Neutrophil (primary cell): ENCODE results near the gene TOB1.

Experiments used
- H3K27ac ChIP-seq: fragments of 200-600 bp; sonication (generic); 2 replicates; pipeline ENCODE4 v1.5.1; 2016; ENCODE audit warnings: mild to moderate bottlenecking, moderate library complexity
- H3K27me3 ChIP-seq: fragments of 200-600 bp; sonication (generic); 2 replicates; pipeline ENCODE4 v1.6.0; 2016; ENCODE audit warnings: mild to moderate bottlenecking
- H3K36me3 ChIP-seq: fragments of 200-600 bp; sonication (generic); 2 replicates; pipeline ENCODE4 v1.5.1; 2017
- H3K4me1 ChIP-seq, 2 experiments: fragments of 200-600 bp in 1 of 2; sonication (generic) in 1 of 2; 1 replicate in 1 of 2; 2 replicates in 1 of 2; pipeline versions ENCODE4 v1.5.1 to v1.6.1; 2013 to 2016; ENCODE audit warnings: low read depth in 1 of 2, low read length in 1 of 2, mild to moderate bottlenecking in 1 of 2, moderate library complexity in 1 of 2; ENCODE audit not compliant: control insufficient read depth in 1 of 2, insufficient read depth in 1 of 2
- H3K4me3 ChIP-seq, 2 experiments: fragments of 200-600 bp in 1 of 2; sonication (generic) in 1 of 2; 1 replicate in 1 of 2; 2 replicates in 1 of 2; pipeline ENCODE4 v1.5.1; 2013 to 2016; ENCODE audit warnings: low read depth in 1 of 2, low read length in 1 of 2, mild to moderate bottlenecking in 1 of 2, moderate library complexity in 1 of 2
- H3K9me3 ChIP-seq: fragments of 200-600 bp; sonication (generic); 2 replicates; pipeline ENCODE4 v1.5.1; 2016
- TF ChIP-seq, protein P1 (sequence below): fragments of 200-600 bp; sonication (generic); IDR thresholded peaks from 2 replicates; pipeline ENCODE4 v1.5.1; 2016; ENCODE audit warnings: antibody characterized with exemption

Gene TOB1

DNA sequence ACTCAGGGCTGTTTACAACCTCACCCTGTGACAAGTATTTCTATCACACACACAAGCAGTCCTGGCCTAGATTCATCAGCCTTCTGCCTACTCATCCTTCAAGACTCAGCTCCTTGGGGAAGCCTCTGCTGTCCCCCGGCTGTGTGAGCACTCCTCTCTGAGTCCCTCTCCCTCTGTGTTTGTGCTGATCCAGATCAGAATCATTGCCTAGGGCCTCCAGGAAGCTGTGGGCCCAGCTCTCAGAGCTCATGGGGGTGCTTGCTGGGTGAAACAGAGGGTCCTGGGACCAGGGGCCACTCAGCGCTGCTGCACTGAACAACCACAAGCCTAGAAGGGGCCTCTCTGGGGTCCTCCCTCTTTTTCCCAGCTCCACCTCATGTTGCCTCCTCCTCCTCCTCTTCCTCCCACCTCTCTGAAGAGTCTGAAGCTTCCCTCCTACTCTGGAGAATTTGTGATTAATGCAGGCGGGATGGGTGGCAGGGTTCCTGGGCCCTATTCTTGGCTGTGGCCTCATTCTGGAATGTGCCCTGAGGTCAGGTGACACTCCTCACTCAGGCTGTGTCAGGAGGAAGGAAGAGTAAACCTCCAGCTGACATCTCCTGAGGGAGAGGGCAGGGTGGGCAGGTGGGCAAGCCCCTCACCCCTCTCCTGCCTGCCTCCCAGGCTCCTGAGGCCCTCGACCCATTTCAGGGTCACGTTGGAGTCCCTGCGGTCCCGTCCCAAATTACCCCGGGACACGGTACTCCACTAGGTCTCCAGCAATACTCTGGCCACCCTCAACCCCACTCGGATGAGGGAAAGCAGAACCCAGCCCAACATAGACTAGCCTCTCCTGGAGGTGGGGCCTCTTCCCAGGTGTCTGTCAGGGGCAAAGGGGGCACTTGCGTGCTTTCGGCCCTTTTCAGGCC lies 20.7 kb downstream of the TOB1 start:
- no peaks in the 10 kb centered on the region for H3K36me3 ChIP-seq
- TF ChIP-seq, protein P1, sequence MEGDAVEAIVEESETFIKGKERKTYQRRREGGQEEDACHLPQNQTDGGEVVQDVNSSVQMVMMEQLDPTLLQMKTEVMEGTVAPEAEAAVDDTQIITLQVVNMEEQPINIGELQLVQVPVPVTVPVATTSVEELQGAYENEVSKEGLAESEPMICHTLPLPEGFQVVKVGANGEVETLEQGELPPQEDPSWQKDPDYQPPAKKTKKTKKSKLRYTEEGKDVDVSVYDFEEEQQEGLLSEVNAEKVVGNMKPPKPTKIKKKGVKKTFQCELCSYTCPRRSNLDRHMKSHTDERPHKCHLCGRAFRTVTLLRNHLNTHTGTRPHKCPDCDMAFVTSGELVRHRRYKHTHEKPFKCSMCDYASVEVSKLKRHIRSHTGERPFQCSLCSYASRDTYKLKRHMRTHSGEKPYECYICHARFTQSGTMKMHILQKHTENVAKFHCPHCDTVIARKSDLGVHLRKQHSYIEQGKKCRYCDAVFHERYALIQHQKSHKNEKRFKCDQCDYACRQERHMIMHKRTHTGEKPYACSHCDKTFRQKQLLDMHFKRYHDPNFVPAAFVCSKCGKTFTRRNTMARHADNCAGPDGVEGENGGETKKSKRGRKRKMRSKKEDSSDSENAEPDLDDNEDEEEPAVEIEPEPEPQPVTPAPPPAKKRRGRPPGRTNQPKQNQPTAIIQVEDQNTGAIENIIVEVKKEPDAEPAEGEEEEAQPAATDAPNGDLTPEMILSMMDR = no peak
- no peaks in the 10 kb centered on the region for H3K4me1 ChIP-seq
- H3K4me3 ChIP-seq = no peak overlapping the region
- H3K9me3 ChIP-seq = peaks cover 5% of the 10 kb centered on the region
- H3K27ac ChIP-seq = no peak overlapping the region
- H3K27me3 ChIP-seq = no peaks in the 10 kb centered on the region

DNA sequence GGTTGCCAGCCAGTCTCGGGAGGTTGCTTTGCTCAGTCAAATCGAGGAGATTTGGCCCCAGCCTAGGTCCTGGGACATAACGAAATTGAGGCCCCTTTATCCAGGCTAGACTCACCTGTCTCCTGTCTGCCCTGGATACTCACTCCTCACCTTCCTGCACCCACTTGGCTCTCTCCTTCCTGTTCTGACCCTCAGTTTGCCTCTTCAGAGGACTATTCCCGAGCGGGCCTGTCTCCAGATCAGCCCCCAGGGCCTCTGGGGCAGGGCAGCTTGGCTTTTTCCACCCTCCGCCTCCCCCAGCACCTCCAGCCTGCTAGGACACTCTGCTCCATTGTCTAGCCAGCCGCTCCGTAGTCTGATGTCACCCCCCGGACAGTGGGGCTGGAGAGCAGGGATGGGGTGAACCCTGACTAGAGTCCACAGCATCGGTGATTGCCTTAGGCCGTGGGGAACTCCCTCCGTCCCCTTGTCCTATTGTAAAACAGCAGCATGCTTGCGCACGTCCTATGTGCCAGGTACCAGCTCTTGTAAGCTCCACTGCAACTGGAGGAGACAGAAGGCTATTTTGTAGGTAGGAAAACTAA lies 21.9 kb downstream of the TOB1 start:
- H3K27ac ChIP-seq = no peak overlapping the region
- H3K4me3 ChIP-seq = no peak overlapping the region
- peaks cover 5% of the 10 kb centered on the region for H3K9me3 ChIP-seq
- no peaks in the 10 kb centered on the region for H3K27me3 ChIP-seq
- H3K36me3 ChIP-seq = no peaks in the 10 kb centered on the region
- no peaks in the 10 kb centered on the region for H3K4me1 ChIP-seq
- TF ChIP-seq, protein P1 = no peak

DNA sequence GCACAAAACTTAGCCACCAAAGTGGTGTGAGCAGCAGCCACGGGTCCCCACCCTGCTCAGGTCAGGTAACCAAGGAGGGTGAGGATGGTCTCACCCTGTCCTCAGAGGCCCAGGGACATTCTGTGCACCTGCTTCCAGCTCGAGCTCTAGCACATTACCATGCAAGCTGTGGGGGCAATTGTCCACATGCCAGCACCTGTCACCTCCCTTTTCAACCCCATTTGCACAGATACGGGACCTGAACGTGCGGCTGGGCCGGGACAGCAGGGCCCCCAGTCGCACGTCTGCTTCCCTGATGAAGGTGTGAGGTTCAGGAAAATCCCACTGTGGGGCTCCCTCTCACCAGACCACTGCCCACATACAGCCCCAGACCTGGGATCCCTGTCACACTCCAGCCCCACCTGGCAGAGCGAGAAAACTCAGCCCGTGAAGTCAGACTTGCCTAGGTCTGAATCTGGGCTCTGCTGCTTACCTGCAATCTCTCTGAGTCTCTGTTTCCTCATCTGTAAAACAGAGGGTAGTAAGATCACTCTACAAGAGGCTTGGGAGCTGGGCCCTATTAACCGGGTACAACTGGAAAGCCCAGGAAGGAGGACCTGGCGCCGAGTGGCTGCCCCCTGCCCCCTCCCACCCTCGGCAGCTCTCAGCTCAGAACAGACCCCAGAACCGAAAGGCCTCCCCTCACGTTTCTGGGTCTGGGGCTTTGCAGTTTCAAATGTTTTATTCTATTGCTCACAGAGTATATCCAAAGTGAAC lies 22.8 kb downstream of the TOB1 start:
- Histone ChIP-seq H3K36me3 (no peaks in the 10 kb centered on the region), H3K4me3 (no peak overlapping the region), H3K27me3 (no peaks in the 10 kb centered on the region), H3K4me1 (no peaks in the 10 kb centered on the region), H3K9me3 (no peaks in the 10 kb centered on the region), H3K27ac (no peak overlapping the region)
- TF ChIP-seq, protein P1 = no peak

GRCh38 chr17:50842506-50843149 lies 23.5 kb downstream of the TOB1 start:
- Histone ChIP-seq H3K4me3 (no peak overlapping the region), H3K36me3 (no peaks in the 10 kb centered on the region), H3K27me3 (no peaks in the 10 kb centered on the region), H3K4me1 (no peaks in the 10 kb centered on the region), H3K27ac (no peak overlapping the region), H3K9me3 (no peaks in the 10 kb centered on the region)
- TF ChIP-seq, protein P1 = no peak

GRCh38 chr17:50841949-50842354 lies 24.2 kb downstream of the TOB1 start:
- H3K4me3 ChIP-seq = no peak overlapping the region
- H3K36me3 ChIP-seq = no peaks in the 10 kb centered on the region
- no peaks in the 10 kb centered on the region for H3K4me1 ChIP-seq
- TF ChIP-seq, protein P1 = peak; percentile 35
- no peaks in the 10 kb centered on the region for H3K27me3 ChIP-seq
- H3K9me3 ChIP-seq = no peaks in the 10 kb centered on the region
- H3K27ac ChIP-seq = no peak overlapping the region
